Stimulated activated CD8-positive, alpha-beta memory T cell treated with anti-CD3 and anti-CD28 coated beads, Interleukin-12 subunit alpha, Interleukin-12 subunit beta, amount 100 ng/mL, for 24 hours (primary cell): Measurements from ENCODE around the gene ZXDC.

Experiments used
- DNase-seq: peaks from one replicate; pipeline ENCODE4 v3.0.0-alpha.2; 2020; ENCODE audit errors: extremely low read depth

ZXDC gene

GRCh38 chr3:126510308-126510910 is 34.7 kb upstream of the ZXDC start:
- DNase-seq, result no peak

- DNase-seq, result no peak
Observed at GRCh38 chr3:126509597-126510307, 34.1 kb upstream of the ZXDC start.

GRCh38 chr3:126508564-126508964 is 32.9 kb upstream of the ZXDC start:
- no peak for DNase-seq

GRCh38 chr3:126507886-126508285 is 32.2 kb upstream of the ZXDC start:
- no peak for DNase-seq

GRCh38 chr3:126503701-126504100 is 28.0 kb upstream of the ZXDC start:
- DNase-seq, result no peak

- no peak for DNase-seq
Observed at GRCh38 chr3:126502656-126503055, 27.0 kb upstream of the ZXDC start.

- no peak for DNase-seq
Observed at GRCh38 chr3:126501736-126502135, 26.0 kb upstream of the ZXDC start.

- no peak for DNase-seq
Observed at GRCh38 chr3:126501054-126501453, 25.4 kb upstream of the ZXDC start.

- DNase-seq, result no peak
Observed at GRCh38 chr3:126500016-126500415, 24.3 kb upstream of the ZXDC start.

- no peak for DNase-seq
Observed at GRCh38 chr3:126499401-126499800, 23.7 kb upstream of the ZXDC start.

- no peak for DNase-seq
Observed at GRCh38 chr3:126498929-126499328, 23.2 kb upstream of the ZXDC start.

GRCh38 chr3:126498461-126498860 is 22.8 kb upstream of the ZXDC start:
- DNase-seq, result no peak

GRCh38 chr3:126497956-126498355 is 22.3 kb upstream of the ZXDC start:
- no peak for DNase-seq

GRCh38 chr3:126496894-126497850 is 21.5 kb upstream of the ZXDC start:
- no peak for DNase-seq

GRCh38 chr3:126495786-126496185 is 20.1 kb upstream of the ZXDC start:
- DNase-seq, result no peak

GRCh38 chr3:126494970-126495230 is 19.2 kb upstream of the ZXDC start:
- DNase-seq, result no peak

GRCh38 chr3:126494204-126494969 is 18.7 kb upstream of the ZXDC start:
- DNase-seq, result no peak

GRCh38 chr3:126493739-126494138 is 18.0 kb upstream of the ZXDC start:
- DNase-seq, result no peak

GRCh38 chr3:126493051-126493450 is 17.4 kb upstream of the ZXDC start:
- DNase-seq, result no peak

- DNase-seq, result no peak
Observed at GRCh38 chr3:126491221-126492013, 15.7 kb upstream of the ZXDC start.

- DNase-seq, result no peak
Observed at GRCh38 chr3:126490619-126491018, 14.9 kb upstream of the ZXDC start.
